HG03342 (cell line): ENCODE results near the gene OBI1.
"Not testable (repeated sequence)": the region's sequence is repeated elsewhere in the genome, so short reads cannot be mapped to it uniquely, and the experiment has no call there.

ENCODE experiments used
- ATAC-seq: cut with Tn5 transposase; IDR thresholded peaks from one replicate; pipeline ENCODE4 v1.9.1; 2021; ENCODE audit warnings: mild to moderate bottlenecking, moderate library complexity; ENCODE audit not compliant: unreplicated experiment

Gene OBI1

GRCh38 chr13:78649997-78650716 is 8.8 kb downstream of the OBI1 start:
- no peak for ATAC-seq

- not testable (repeated sequence) for ATAC-seq
These were observed 11.8 kb downstream of the OBI1 start for GRCh38 chr13:78647109-78647678.

GRCh38 chr13:78638216-78638615 is 20.7 kb downstream of the OBI1 start:
- ATAC-seq = no peak

- no peak for ATAC-seq
These were observed 22.5 kb downstream of the OBI1 start for GRCh38 chr13:78636495-78636894.

- no peak for ATAC-seq
These were observed 26.0 kb downstream of the OBI1 start for GRCh38 chr13:78632996-78633395.

GRCh38 chr13:78631077-78631476 is 27.9 kb downstream of the OBI1 start:
- no peak for ATAC-seq

GRCh38 chr13:78630511-78630910 is 28.4 kb downstream of the OBI1 start:
- no peak for ATAC-seq

- ATAC-seq = no peak
These were observed 33.6 kb downstream of the OBI1 start for GRCh38 chr13:78625384-78625783.

- ATAC-seq = no peak
These were observed 35.8 kb downstream of the OBI1 start for GRCh38 chr13:78623132-78623531.

- no peak for ATAC-seq
These were observed 38.0 kb downstream of the OBI1 start for GRCh38 chr13:78620936-78621470.

GRCh38 chr13:78618411-78618810 is 40.5 kb downstream of the OBI1 start:
- ATAC-seq = no peak

- no peak for ATAC-seq
These were observed 47.9 kb downstream of the OBI1 start for GRCh38 chr13:78611040-78611439.

- ATAC-seq = no peak
These were observed 48.5 kb downstream of the OBI1 start for GRCh38 chr13:78610381-78610883.

GRCh38 chr13:78609464-78610205 is 49.3 kb downstream of the OBI1 start:
- ATAC-seq = no peak

- ATAC-seq = no peak
These were observed 50.1 kb downstream of the OBI1 start for GRCh38 chr13:78608688-78609463.

GRCh38 chr13:78608252-78608687 is 50.7 kb downstream of the OBI1 start:
- ATAC-seq = no peak

GRCh38 chr13:78607409-78608251 is 51.3 kb downstream of the OBI1 start:
- ATAC-seq = no peak

- no peak for ATAC-seq
These were observed 52.2 kb downstream of the OBI1 start for GRCh38 chr13:78606471-78607408.
